HepG2 (cell line): Measurements from ENCODE around the gene RNASE11. TPM values are rescaled to one million over a fixed set of nuclear protein-coding genes. Genes with fewer than 3 reads are reported as not detected.
A peak's percentile ranks its signal among the peaks of the same experiment; 100 is the strongest.

Experiments
- GATA4 ChIP-seq: sonication (generic); IDR thresholded peaks from 2 replicates; pipeline ENCODE4 v1.6.1; 2016; ENCODE audit warnings: antibody characterized with exemption, low read depth, borderline replicate concordance
- MZF1 ChIP-seq: sonication (generic); formaldehyde crosslinking; IDR thresholded peaks from 2 replicates; pipeline ENCODE4 v1.8.1; 2023; ENCODE audit warnings: mild to moderate bottlenecking, missing genetic modification reagents, borderline replicate concordance
- REL ChIP-seq: sonication (generic); formaldehyde crosslinking; conservative IDR thresholded peaks from 2 replicates; pipeline ENCODE4 v1.8.0; 2022; ENCODE audit warnings: mild to moderate bottlenecking, missing genetic modification reagents, moderate library complexity
- SMAD3 ChIP-seq: sonication (generic); formaldehyde crosslinking; IDR thresholded peaks from 2 replicates; pipeline ENCODE4 v1.4.0; 2020; ENCODE audit warnings: missing genetic modification reagents
- SOX13 ChIP-seq, 3 experiments: fragments of 450-650 bp in 1 of 3; sonication (generic) in 1 of 3; formaldehyde crosslinking in 1 of 3; IDR thresholded peaks in 2 of 3; conservative IDR thresholded peaks in 1 of 3; 2 replicates each; pipeline versions ENCODE4 v1.5.0 to v1.6.1; 2016 to 2020; ENCODE audit warnings: antibody characterized with exemption in 1 of 3, mild to moderate bottlenecking in 1 of 3, missing compliant biosample characterization in 1 of 3, missing genetic modification reagents in 1 of 3, moderate library complexity in 1 of 3
- USF2 ChIP-seq, 2 experiments: sonication (generic) in 1 of 2; formaldehyde crosslinking in 1 of 2; IDR thresholded peaks; 2 replicates each; pipeline versions ENCODE4 v1.5.1 to v1.6.1; 2011 to 2020; ENCODE audit warnings: borderline replicate concordance in 1 of 2, low read depth in 1 of 2, low read length in 1 of 2, mild to moderate bottlenecking in 1 of 2, missing genetic modification reagents in 1 of 2, moderate library complexity in 1 of 2
- XRCC5 ChIP-seq: fragments of 200-400 bp; formaldehyde crosslinking; optimal IDR thresholded peaks from 2 replicates; pipeline ENCODE3; 2017; ENCODE audit warnings: mild to moderate bottlenecking, low read length
- ZNF205 ChIP-seq: IDR thresholded peaks from 2 replicates; pipeline ENCODE4 v1.6.1; 2018; ENCODE audit warnings: missing biosample characterization, missing genetic modification reagents
- ZNF569 ChIP-seq: sonication (generic); formaldehyde crosslinking; IDR thresholded peaks from 2 replicates; pipeline ENCODE4 v1.5.0; 2020; ENCODE audit warnings: mild to moderate bottlenecking, missing genetic modification reagents, moderate library complexity, borderline replicate concordance
- ZNF614 ChIP-seq: IDR thresholded peaks from 2 replicates; pipeline ENCODE4 v1.6.1; 2018; ENCODE audit warnings: missing biosample characterization, missing genetic modification reagents, inconsistent platforms, borderline replicate concordance
- polyA plus RNA-seq, 8 experiments: library from polyadenylated mRNA; depleted of rRNA in 3 of 8; stranded (reverse) in 7 of 8; unstranded in 1 of 8; fragments of >200 nt; fragmentation: Illumina TruSeq in 4 of 8; extraction: Trizol in 4 of 8; gene quantifications; 2 replicates each; pipeline versions ENCODE4 v1.2.1 to v1.2.3, GENCODE V29; 2011 to 2016; ENCODE audit warnings: low read depth in 4 of 8, missing spikeins in 1 of 8, mixed read lengths in 1 of 8; ENCODE audit not compliant: insufficient read depth in 1 of 8
- total RNA-seq, 5 experiments: library from RNA; depleted of rRNA; stranded (reverse); fragments of >200 nt; fragmentation: Illumina TruSeq; extraction: Trizol; gene quantifications; 2 replicates each; pipeline ENCODE4 v1.2.3, GENCODE V29; 2016; ENCODE audit warnings: low read depth in 1 of 5
- TF ChIP-seq, protein P1 (sequence below): sonication (generic); formaldehyde crosslinking; IDR thresholded peaks from 2 replicates; pipeline ENCODE4 v1.5.1; 2020; ENCODE audit warnings: missing genetic modification reagents, mild to moderate bottlenecking, borderline replicate concordance
- TF ChIP-seq, protein P2 (sequence below), 2 experiments: sonication (generic) in 1 of 2; formaldehyde crosslinking in 1 of 2; IDR thresholded peaks; 2 replicates each; pipeline versions ENCODE4 v1.6.1 to v1.9.0; 2014 to 2022; ENCODE audit warnings: antibody characterized with exemption in 1 of 2, borderline replicate concordance in 1 of 2, inconsistent platforms in 1 of 2, low read depth in 1 of 2, missing genetic modification reagents in 1 of 2
- TF ChIP-seq, protein P3 (sequence below): sonication (generic); formaldehyde crosslinking; IDR thresholded peaks from 2 replicates; pipeline ENCODE4 v1.4.0; 2020; ENCODE audit warnings: mild to moderate bottlenecking, missing genetic modification reagents

RNASE11 gene
- total and polyA plus RNA-seq, 2 of the 13 experiments (the other 11 are each of a cell fraction or from before 2014, with no cell fraction given), result not detected

- TF ChIP-seq, protein P1, sequence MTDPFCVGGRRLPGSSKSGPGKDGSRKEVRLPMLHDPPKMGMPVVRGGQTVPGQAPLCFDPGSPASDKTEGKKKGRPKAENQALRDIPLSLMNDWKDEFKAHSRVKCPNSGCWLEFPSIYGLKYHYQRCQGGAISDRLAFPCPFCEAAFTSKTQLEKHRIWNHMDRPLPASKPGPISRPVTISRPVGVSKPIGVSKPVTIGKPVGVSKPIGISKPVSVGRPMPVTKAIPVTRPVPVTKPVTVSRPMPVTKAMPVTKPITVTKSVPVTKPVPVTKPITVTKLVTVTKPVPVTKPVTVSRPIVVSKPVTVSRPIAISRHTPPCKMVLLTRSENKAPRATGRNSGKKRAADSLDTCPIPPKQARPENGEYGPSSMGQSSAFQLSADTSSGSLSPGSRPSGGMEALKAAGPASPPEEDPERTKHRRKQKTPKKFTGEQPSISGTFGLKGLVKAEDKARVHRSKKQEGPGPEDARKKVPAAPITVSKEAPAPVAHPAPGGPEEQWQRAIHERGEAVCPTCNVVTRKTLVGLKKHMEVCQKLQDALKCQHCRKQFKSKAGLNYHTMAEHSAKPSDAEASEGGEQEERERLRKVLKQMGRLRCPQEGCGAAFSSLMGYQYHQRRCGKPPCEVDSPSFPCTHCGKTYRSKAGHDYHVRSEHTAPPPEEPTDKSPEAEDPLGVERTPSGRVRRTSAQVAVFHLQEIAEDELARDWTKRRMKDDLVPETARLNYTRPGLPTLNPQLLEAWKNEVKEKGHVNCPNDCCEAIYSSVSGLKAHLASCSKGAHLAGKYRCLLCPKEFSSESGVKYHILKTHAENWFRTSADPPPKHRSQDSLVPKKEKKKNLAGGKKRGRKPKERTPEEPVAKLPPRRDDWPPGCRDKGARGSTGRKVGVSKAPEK (CRISPR knock-in tag), result no peak; the same call in 1 of the 2 replicates
- TF ChIP-seq MZF1 (no peak), REL (CRISPR knock-in tag) (no peak), USF2 (IDR thresholded peaks at IDR 0.05; ENCODE audit: low read depth, low read length) (no peak), USF2 (CRISPR knock-in tag; IDR thresholded peaks at IDR 0.05; ENCODE audit: borderline replicate concordance) (no peak), SOX13 (IDR thresholded peaks at IDR 0.05) (no peak), SOX13 (CRISPR knock-in tag; conservative IDR thresholded peaks at IDR 0.05 in 1 of 2, IDR thresholded peaks at IDR 0.05 in 1 of 2) (peak in 1 of 2 experiments; percentile 59; a peak in 2 of 4 replicates), GATA4 (no peak), XRCC5 (peak; percentile 11), ZNF614 (CRISPR knock-in tag) (peak; percentile 54; the same call in 1 of the 2 replicates), ZNF569 (CRISPR knock-in tag) (no peak), ZNF205 (no peak), SMAD3 (no peak)
- TF ChIP-seq, protein P2, sequence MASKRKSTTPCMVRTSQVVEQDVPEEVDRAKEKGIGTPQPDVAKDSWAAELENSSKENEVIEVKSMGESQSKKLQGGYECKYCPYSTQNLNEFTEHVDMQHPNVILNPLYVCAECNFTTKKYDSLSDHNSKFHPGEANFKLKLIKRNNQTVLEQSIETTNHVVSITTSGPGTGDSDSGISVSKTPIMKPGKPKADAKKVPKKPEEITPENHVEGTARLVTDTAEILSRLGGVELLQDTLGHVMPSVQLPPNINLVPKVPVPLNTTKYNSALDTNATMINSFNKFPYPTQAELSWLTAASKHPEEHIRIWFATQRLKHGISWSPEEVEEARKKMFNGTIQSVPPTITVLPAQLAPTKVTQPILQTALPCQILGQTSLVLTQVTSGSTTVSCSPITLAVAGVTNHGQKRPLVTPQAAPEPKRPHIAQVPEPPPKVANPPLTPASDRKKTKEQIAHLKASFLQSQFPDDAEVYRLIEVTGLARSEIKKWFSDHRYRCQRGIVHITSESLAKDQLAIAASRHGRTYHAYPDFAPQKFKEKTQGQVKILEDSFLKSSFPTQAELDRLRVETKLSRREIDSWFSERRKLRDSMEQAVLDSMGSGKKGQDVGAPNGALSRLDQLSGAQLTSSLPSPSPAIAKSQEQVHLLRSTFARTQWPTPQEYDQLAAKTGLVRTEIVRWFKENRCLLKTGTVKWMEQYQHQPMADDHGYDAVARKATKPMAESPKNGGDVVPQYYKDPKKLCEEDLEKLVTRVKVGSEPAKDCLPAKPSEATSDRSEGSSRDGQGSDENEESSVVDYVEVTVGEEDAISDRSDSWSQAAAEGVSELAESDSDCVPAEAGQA (IDR thresholded peaks at IDR 0.05; ENCODE audit: low read depth), result no peak
- TF ChIP-seq, protein P2 (CRISPR knock-in tag; IDR thresholded peaks at IDR 0.05; ENCODE audit: borderline replicate concordance), result no peak
- TF ChIP-seq, protein P3, sequence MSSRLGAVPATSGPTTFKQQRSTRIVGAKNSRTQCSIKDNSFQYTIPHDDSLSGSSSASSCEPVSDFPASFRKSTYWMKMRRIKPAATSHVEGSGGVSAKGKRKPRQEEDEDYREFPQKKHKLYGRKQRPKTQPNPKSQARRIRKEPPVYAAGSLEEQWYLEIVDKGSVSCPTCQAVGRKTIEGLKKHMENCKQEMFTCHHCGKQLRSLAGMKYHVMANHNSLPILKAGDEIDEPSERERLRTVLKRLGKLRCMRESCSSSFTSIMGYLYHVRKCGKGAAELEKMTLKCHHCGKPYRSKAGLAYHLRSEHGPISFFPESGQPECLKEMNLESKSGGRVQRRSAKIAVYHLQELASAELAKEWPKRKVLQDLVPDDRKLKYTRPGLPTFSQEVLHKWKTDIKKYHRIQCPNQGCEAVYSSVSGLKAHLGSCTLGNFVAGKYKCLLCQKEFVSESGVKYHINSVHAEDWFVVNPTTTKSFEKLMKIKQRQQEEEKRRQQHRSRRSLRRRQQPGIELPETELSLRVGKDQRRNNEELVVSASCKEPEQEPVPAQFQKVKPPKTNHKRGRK, result no peak
These were observed 45.3 kb upstream of the RNASE11 start (continued) for GRCh38 chr14:20632831-20633691.
